ENCODE data around the gene BRD1. TPM values are rescaled to one million over a fixed set of nuclear protein-coding genes. Genes with fewer than 3 reads are reported as not detected.
"Not testable (repeated sequence)": the region's sequence is repeated elsewhere in the genome, so short reads cannot be mapped to it uniquely, and the experiment has no call there.

BRD1 gene
- total RNA-seq, 1 donor from 2014 or later = 50.1 TPM

DNA sequence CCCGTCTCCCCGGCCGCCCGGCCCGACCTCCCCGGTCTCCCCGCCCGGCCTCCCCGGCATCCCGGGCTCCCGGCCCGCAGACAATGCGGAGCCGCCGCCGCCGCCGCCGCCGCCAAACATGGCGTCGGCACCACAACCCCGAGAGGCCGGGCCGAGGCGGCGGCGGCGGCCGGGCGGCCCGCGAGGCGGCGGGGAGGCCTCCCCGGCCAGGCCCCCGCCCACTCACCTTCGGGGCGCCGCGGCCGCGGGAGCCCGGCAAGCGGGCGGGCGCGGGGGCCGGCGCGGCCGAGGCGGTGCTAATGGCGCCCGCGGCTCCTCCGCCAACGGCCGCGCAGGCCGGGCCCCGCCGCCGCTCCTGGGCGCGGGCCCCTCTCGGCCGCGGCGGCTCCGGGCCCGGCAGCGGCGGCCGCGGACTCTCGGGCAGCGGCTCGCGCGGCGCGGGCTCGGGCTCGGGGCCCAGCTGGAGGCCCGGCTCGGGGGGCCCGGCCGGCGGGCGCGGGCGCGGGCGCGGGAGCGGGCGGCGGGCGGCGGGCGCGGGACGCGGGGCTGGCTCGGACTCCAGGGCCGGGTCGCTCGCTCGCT lies 311 bp downstream of the BRD1 start:
- intact Hi-C loops (cut with micrococcal nuclease) = loop anchor here (2.0 kb wide), 1 partner anchor 53 kb away; no protein-coding TSS in a partner anchor

GRCh38 chr22:49826603-49827270 lies 936 bp downstream of the BRD1 start:
- intact Hi-C loops (cut with micrococcal nuclease) = loop anchor here (1.0 to 2.0 kb wide), 4 partner anchors 13 to 54 kb away; partner anchors contain the start of gene ZBED4

GRCh38 chr22:49825944-49826602 lies 1.6 kb downstream of the BRD1 start:
- intact Hi-C loops (cut with micrococcal nuclease) = loop anchor here (1.0 to 2.0 kb wide), 4 partner anchors 13 to 55 kb away; partner anchors contain the start of gene ZBED4

DNA sequence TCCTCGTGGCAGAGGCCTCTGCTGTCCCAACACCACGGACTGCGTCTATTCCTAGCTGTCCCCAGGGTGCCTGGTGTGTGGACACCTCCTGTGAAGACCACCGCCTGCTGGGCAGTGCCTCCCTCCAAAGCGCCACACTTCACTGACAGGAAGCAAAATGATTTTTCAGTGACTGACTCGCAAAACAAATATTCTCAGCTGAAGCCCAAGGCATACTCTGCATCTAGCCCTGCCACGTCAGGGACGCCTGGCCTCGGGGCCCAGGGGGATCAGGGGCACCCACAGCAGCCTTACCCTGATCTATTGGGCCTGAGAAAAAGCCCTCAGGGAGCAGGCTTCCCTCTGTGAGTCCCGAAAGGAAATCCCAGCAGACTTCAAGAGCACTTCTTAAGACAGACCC lies 2.2 kb downstream of the BRD1 start:
- intact Hi-C loops (cut with micrococcal nuclease) = no loop called here

GRCh38 chr22:49824936-49825335 lies 2.7 kb downstream of the BRD1 start:
- intact Hi-C loops (cut with micrococcal nuclease) = no loop called here

DNA sequence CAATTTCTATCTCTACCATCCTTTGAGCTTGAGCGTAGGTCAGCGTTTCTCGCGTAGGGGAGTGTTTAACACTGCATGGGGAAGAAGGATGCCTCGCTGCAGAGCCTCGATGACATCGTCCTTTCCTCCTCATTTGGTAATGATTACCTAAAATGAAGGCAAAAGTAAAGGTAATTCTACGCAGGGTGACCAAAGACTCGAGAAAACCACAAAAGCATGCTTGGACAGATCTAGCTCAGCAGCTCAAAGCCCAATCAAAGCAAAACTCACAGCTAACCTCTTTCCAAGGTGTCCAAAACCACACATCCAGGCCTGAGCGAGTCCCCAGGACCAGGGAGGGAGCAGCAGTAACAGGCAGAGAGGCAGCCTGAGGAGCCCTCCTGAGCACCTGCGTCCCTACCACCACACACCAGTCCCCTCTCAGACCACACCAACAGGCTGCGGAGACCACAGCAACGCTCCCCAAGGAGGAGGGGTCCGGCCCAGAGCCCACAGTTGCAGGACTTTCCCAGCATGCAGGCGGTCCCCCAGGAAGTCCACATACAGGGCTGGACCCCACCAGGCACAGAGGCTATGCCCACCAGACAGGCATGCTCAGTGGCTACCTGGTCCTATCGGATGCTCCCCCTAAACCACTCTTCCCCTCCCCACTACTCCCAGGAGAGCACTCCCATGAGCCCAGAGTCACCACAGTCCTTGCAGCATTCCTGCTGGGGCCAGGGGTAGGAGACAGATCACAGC lies 3.3 kb downstream of the BRD1 start:
- intact Hi-C loops (cut with micrococcal nuclease) = no loop called here

DNA sequence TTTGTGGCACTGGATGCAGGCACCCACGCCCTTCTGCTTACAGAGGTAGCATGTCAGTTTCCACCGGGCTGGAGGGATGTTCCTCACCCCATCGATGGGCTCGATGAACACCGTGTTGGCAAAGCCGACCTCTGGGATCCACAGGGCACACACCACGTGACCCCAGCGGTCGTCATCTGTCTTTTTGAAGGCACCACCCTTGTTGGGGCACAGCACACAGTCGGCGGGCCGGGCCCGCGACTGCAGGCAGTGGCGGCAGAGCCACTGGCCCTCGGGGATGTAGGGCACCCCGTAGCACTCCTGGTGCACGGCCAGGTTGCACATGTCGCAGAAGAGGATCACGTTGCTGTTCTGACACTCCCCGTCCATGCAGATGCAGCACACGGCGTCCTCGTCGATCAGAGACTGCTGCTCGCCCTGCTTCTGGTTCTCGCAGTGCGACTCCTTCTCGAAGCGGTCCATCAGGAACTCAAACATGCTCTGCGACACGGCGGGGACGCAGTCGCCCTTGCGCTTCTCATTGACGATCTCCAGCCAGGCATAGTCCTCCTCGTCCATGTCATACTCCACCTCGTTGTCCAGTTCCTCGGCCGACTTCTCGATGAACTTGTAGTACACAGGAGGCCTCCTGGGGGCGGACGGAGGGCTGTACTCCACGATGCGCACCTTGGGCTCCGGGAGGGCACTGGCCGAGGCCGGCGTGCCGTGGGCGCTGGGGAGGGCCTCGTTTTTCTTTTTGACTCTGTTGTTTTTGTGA lies 4.2 kb downstream of the BRD1 start:
- intact Hi-C loops (cut with micrococcal nuclease) = no loop called here

DNA sequence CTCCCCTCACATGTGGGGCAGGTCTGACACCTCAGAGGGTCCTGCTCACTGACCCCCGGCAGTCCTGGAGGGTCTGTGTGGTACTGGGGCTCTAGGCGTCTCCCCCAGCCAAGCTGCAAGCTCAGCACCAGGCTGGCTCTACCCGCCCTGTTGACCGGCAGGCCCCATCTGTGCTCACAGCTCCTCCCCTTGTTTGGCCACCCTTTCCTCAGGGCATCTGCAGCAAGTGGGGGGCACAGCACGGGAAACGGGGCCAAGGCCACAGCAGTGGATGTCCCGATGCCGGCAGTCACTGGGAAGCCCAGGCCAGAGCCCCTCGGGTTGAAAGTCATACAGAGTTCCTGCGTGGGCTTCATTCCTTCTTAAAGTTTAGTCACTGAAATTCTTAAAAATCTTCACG lies 5.9 kb downstream of the BRD1 start:
- intact Hi-C loops (cut with micrococcal nuclease) = not testable (repeated sequence)

DNA sequence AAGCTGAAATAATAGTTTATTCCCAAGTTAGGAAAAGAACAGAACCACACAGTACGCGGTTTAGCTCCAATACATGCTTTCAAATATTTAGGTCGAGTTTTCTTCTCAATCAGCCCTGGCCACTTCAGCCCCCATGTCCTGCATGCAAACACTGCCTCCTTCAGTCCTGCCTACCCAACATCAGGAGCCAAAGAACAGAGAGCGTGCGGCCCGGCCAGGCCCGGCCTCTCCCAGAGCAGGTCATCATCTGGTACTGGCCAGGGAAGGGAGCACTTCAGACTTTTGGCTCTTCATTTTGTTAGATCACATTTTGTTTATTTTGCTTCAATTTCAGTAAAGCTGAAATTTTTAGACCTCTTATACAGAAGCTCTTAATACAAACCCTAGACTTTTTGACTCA lies 6.7 kb downstream of the BRD1 start:
- intact Hi-C loops (cut with micrococcal nuclease) = no loop called here

- intact Hi-C loops (cut with micrococcal nuclease) = no loop called here
Measured at GRCh38 chr22:49817359-49817758, 10.3 kb downstream of the BRD1 start.

DNA sequence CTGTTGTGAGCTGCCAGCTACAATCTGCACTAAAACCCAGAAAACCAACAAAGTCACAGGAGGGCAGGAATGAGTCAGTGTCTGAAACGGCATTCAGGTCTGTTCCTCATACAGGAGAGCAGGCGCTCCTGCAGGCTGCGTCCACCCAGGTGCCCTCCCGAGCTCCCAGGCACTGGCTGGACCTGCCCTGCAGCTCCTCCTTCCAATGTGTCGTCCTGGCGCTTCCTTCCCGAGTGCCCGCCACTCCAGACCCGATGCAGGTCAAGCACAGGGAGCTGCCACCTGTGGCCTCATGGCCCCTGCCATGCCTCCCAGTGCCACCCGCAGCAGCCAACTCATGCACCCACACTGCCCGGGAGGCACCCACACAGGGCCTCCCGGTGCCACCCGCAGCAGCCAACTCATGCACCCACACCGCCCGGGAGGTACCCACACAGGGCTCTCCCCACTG lies 12.0 kb downstream of the BRD1 start:
- intact Hi-C loops (cut with micrococcal nuclease) = no loop called here

GRCh38 chr22:49814856-49815255 lies 12.8 kb downstream of the BRD1 start:
- intact Hi-C loops (cut with micrococcal nuclease) = no loop called here

DNA sequence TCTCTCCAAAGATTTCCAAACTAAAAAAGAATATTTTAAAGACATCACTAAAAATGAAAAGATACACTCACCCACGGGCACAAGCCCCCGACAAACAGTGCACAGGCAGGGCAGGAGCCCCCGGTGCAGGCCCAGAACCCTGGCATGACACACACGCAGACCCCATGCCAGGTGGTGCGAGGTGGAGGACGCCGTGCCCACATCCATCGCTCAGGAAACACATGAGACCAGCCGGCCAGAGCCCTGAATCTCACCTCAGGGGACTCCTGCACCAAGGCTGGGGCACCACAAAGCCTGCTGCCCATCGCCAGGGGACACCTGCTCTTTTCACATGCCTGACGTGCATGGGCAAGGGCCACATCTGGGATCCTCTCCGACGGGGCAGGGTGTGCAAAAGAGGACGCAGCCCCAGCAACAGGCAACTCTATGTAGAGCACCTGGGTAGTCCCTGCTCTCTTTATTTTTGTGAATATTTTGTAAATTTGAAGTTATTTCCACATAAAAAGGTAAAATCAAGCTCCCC lies 13.4 kb downstream of the BRD1 start:
- intact Hi-C loops (cut with micrococcal nuclease) = no loop called here

DNA sequence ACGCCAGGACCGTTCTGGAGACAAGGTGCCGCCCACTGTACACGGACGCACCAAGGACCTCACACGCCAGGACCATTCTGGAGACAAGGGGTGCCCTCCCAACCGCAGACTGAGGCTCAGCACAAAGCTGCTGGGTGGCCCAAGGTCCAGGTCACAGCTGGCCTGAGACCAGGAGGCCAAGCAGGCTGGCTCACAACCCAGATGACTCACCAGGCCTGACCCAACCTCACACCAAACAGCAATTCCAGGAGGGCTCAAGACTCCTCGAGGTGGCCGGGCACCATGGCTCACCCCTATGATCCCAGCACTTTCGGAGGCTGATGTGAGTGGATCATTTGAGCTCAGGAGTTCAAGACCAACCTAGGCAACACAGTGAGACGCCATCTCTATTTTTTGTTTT lies 14.8 kb downstream of the BRD1 start:
- intact Hi-C loops (cut with micrococcal nuclease) = no loop called here

DNA sequence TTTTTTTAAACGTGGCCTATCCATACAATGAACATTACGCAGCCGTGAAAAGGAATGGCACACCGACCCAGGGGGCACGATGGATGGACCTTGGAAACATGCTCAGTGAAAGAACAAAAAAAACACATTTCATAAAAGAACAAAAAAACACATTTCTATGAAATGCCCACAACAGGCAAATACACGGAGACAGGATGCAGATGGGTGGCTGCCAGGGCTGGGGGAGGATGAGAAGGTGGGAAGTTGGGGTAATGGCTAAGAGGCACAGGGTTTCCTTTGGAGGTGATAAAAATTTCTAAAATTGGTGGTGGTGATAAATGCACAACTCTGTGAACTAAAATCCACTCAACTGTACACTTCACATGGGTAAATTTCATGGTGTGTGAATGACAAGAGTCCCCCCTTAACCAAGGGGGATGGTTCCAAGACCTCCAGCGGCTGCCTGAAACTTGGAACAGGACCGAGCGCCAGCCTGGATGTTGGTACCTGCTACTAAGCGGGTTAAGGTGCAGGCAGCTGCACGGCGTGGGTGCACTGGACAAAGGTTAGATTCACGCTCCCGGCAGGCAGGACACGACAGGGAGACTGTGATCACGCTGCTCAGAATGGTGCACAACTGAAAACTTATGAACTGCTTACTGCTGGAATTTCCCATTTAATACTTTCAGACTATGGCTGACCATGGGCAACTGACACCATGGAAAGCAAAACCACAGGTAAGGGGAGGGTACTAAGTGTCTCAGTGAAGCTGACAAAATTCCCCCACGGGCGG lies 16.5 kb downstream of the BRD1 start:
- intact Hi-C loops (cut with micrococcal nuclease) = no loop called here

- intact Hi-C loops (cut with micrococcal nuclease) = no loop called here
Measured at GRCh38 chr22:49810363-49811019, 17.2 kb downstream of the BRD1 start.

- intact Hi-C loops (cut with micrococcal nuclease) = loop anchor here (1.0 to 5.0 kb wide), 6 partner anchors 18 to 110 kb away; partner anchors contain the start of genes ALG12, CRELD2 and ZBED4
Measured at GRCh38 chr22:49807780-49808708, 19.6 kb downstream of the BRD1 start.

- intact Hi-C loops (cut with micrococcal nuclease) = loop anchor here (5.0 kb wide), 1 partner anchor 75 kb away; no protein-coding TSS in a partner anchor
Measured at GRCh38 chr22:49807129-49807528, 20.5 kb downstream of the BRD1 start.

All from T-helper 1 cell treated with Interleukin-12 subunit alpha and Interleukin-12 subunit beta and Interleukin-4 antibody, amounts not matched to agents 30 ng/mL and 1 ng/mL, for 36 hours (primary cell).